ENCODE data around the gene NTPCR.
"Not testable (repeated sequence)": the region's sequence is repeated elsewhere in the genome, so short reads cannot be mapped to it uniquely, and the experiment has no call there.

The NTPCR gene

DNA sequence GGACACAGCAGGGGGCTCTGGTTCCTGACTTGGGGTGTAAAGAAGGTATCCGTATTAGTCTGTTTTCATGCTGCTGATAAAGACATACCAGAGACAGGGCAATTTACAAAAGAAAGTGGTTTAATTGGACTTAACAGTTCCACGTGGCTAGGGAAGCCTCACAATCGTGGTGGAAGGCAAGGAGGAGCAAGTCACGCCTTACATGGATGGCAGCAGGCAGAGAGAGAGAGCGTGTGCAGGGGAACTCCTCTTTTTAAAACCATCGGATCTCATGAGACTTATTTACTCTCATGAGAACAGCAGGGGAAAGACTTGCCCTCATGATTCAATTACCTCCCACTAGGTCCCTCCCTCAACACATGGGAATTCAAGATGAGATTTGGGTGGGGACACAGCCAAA, 23.2 kb upstream of the NTPCR start:
- DNase-seq (ENCODE audit: low read depth): not testable (repeated sequence)

DNA sequence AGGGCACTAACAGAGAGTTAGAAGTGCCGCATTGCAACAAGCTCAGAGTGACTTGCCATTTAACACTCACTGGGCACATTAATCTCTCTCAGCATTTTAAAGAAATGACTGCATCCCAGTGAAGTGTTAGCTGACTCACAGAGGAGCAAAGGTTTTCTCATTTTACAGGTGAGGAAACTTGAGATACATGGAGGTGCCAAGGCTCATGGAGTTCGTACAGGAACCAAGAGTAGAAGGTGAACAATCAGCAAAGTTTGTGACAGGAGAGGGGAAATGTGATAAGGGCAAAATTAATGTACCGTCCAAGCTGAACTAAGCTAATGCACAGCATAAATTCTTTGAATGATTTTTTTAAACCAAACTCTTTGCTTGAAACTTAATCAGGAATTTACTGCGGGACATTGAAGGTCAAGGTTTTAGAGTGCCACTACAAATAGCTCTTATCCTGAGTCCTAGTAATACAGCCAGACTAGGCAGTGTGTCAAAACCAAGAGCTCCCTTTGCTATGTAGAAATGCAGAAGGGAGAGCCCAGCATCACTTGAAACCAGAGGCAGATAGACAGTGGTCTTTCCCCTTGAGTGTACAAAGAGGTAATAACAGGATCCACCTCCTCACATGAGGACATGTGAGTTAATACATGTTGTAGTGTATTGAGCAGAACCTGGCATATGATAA, 22.4 kb upstream of the NTPCR start:
- no peak for DNase-seq (ENCODE audit: low read depth)

DNA sequence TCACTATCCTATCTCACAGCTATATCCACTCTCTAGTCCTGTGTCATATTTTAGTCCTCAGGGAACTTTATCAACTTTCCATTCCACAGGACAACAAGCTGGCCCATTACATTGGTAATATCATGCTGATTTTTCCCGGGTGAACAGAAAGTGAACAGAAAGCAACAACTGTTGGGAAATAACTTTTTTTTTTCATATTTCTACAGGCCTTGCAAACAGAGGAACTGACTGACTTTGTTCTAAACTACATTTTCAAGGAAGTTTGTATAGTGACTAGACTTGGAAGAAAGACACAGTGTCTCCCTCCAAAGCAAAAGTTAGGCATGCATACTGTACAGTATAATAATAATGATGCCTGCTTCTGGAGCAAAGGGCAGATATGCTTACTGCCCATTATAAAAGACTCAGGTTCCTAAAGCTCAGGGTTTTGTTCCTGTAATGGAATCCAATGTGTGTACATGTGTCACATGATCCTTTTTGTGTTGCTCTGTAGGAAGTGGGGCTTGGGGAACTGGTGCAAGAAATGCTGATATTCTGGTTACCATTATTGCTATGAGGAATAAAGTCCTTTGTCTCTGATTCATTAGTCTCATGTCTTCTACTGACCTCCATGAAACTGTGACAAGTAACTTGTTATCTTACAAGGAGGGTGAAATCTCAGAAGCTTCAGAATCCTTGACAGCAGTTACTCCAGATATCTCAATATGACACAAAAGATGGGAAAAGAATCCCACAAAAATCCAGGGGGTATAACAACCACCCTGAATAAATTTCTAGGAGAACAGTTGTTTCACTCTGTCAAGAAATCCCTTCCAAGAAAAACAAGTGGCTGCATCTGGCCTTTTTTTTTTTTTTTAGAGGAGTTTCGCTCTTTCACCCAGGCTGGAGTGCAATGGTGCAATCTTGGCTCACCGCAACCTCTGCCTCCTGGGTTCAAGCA, 17.7 kb upstream of the NTPCR start:
- no peak for DNase-seq (ENCODE audit: low read depth)

DNA sequence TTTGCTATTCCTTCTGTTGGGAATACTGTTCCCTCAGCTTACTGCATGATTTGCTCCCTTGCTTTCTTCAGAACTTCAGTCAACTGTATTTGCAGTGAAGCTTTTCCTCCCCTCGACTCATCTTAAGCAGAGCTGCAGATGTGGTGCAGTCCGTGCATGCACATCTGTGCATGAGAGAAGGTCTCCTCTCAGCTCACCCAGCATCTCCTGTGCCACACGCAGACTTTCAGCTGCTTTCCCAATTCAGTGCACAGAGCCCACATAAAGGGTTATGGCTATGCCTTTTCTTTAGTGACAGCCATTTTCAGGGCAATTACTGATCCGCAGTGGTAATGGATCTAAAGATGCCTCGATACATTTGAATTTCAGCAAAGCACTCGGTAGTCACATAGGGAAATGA, 13.5 kb upstream of the NTPCR start:
- no peak for DNase-seq (ENCODE audit: low read depth)

DNA sequence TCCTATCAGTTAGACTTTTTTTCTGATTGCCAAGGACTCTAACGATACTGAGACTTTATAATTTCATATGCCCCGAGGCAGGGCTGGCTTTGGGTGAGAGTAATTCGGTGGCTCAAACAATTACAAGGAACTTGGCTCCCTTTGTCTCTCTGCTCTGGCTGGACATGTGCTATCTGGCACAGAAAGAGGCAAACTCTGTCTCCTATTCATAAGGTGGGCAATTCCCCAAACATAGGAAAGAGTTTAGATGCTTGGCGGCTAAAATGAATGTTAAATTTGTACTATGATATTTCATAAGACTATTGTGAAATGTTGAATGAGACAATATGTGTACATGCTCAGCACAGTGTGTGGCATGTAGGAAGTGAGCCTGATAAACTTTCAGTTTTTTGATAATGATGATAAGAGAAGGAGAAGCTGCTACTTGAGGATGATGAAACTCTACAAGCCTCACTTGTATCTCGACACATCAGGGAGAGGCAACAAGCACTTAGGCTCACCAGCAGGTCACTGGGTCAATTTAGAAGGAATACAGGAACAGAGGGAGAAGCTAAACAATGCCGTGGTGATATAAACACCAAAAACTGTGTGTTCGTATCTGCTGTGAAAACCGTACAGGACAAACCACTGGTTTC, 12.6 kb upstream of the NTPCR start:
- no peak for DNase-seq (ENCODE audit: low read depth)

DNA sequence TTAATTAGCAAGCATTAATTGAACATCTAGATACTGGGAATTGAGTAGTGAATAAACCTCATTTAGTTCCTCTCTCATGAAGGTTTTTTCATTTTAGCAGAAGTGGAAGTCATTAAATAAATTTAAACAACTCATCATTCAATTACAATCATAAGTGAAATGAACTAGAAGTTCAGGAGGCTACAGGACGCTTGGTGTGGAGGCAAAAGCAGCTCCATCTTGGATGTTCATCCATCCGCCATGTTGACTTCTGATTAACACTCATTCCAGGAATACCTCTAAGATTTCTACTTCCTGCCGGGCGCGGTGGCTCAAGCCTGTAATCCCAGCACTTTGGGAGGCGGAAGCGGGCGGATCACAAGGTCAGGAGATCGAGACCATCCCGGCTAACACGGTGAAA, 11.5 kb upstream of the NTPCR start:
- no peak for DNase-seq (ENCODE audit: low read depth)

DNA sequence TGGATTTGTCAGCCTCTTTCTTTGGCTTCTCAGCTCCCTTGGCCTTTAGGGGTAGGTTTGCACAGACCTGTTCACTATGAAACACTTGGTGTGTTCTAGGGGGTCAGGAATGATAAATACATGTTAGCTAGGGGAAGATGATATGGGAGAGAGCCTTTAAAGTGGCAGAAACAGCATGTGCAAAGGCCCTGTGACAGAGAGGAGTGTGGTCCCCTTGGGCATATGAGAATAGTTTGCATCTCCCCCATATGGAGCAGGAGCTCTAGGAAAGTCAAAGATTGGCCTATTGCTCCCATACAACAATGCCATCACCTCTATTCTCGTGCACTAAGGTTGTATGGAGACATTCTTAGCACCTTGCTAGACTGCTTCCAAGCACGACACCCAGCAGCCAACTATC, 10.7 kb upstream of the NTPCR start:
- DNase-seq (ENCODE audit: low read depth): no peak

DNA sequence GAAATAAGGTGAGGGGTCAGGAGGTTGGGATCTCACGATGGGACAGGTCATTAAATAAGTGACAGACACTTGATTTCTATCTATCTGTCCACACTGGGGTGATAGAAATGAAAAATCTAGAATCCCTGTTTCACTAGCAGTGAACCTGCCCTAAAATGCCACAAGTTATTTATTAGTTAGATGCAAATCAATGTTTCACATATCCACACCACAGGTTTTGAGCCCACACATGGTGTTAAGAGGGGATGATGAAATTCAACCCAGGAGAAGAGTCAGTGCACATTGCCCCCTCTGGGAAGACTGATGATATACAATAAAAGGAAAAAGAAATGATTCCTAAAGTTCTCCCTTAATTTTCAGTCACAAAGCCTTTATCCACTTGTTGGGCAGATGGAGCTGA, 10.1 kb upstream of the NTPCR start:
- no peak for DNase-seq (ENCODE audit: low read depth)

DNA sequence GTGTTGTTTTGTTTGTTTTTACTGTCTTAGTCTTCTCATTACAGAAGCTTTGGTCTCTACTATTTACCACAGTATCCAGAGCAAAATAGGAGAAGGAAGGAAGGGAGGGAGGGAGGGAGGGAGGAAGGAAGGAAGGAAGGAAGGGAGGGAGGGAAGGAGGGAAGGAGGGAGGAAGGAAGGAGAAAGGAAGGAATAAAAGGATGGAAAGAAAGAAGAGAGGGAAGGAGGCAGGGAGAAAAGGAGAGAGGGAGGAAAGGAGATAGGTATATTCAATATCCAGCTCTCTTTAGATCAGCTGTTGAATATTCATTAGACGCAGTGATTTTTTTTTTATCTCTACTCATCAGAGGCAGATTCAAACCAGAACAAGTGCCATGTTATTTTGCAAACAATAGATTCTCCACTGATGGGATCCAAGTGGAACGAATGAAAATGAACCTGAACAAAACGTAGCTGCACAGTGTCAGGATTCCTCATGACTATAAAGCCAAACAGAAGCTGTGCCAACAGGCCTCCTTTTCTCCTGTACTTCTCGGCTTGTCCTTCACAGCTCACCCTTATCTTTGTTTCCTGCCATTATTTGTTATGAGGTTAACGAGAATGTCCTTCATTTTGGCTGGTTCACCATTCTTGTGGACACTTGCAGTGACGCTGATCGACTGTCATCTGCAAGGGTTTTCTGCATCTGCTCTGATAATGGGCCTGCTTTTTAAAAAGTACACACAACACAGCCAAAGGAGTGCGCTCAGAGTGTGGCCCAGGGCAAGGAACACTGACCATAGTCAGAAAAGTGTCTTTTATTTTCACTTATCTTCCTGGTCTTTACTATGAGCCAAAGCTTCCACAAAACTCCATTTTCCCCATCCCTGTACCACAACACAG, 7.8 kb upstream of the NTPCR start:
- DNase-seq (ENCODE audit: low read depth): no peak

DNA sequence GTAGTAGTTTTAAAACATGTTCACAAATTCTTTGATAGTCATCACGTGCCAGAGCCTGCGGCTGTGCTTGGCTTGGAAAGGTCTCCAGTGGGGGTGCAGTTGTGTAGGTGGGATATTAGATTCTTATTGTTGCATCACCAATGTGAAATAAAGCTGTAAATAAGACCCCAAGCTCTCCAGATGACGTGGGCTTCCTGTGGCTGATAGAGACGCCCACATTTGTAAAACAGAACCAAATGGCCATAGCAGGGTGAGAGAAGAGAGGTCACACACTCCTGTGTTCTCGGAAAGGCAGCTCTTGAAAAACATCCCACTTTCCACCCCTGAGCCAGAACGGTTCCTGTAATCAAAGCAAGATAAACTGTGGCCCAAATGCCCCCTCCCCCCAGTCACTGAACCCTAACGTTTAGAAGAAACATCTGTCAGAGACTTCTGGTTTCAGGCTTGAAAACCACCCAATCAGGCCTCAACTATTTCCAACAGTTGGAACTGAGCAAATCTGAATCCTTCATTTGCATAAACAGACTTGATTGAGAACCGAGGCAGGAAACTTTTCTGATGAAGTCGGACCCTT, 6.6 kb upstream of the NTPCR start:
- no peak for DNase-seq (ENCODE audit: low read depth)

DNA sequence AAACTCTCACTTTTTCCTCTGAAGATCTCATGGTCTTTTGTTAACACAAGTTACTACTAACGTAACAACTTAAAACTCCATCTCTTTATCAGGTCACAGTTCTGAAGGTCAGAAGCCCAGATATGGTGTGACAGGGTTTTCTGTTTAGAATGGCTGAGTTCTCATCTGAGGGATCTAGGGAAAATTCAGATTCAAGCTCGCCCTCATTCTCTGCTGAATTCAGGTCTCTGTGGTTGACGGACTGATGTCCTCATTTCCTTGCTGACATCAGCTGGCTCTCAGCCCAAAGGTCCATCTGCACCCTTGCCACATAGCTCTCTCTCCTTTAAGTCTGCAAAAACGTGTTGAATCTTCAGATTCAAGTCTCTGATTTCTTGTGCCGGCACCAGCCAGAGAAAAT, 6.1 kb upstream of the NTPCR start:
- no peak for DNase-seq (ENCODE audit: low read depth)

DNA sequence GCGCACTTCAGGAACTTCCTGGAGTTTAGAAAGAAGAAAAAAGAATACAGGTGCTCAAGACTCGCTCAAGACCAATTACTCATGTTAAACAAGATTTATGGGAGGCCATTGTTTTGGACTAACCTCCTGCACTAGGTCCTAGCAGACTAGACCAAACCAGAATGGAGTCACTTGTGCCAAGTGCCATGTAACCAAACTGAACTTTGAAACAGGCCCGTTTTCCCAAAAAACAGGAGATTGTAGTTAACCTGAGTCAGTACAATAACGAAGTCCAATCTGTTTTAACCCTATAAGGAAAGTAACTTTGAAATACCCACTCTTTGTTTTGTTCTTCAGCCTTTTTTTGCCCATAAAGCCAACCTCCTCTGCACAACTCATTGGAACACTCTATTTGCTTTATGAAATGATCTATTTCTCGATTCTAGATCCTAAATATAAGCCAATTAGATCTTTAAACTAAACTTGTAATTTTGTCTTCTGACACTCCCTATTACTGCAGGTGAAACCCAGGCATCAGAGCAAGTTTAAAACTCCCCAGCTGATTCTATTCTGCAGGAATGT, 695 bp upstream of the NTPCR start:
- no peak for DNase-seq (ENCODE audit: low read depth)

DNA sequence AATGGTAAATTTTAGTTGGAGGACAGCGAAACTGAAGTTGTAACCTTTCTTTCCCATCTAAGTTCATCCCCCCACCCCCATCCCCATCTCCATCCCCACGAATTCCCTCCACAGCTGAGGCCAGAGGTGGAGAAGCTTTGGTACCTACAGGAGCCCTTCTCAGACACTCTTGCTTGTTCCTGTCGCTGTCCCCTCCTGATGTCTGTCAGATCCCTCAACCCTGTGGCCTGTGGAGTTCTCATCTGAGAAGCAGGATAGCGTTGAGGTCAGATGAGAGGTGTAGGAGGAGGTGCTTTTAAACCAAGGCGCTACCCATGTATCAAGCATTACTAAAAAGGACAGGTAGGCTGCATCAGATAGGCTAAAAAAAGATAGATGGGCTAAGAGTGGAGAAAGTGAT, 769 bp downstream of the NTPCR start:
- DNase-seq (ENCODE audit: low read depth): no peak

DNA sequence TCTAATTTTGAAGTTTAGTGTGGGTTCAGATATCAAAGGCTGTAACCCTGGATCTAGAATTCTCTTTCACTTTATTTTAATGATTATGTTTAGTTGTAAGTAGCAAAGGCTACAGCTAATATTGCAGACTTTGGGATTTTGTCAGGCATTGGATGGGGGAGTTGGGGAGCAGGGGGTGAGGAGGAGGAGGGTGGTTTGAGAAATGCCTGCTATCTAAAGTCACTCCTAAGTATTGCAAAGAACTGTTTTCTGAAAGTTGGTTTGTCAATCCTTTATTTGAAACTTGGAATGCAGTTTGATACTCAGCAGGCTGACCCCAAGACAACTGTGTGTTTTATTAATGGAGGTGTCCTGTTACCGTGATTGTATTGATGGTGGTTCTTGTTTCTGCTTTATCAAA, 1.2 kb downstream of the NTPCR start:
- no peak for DNase-seq (ENCODE audit: low read depth)

DNA sequence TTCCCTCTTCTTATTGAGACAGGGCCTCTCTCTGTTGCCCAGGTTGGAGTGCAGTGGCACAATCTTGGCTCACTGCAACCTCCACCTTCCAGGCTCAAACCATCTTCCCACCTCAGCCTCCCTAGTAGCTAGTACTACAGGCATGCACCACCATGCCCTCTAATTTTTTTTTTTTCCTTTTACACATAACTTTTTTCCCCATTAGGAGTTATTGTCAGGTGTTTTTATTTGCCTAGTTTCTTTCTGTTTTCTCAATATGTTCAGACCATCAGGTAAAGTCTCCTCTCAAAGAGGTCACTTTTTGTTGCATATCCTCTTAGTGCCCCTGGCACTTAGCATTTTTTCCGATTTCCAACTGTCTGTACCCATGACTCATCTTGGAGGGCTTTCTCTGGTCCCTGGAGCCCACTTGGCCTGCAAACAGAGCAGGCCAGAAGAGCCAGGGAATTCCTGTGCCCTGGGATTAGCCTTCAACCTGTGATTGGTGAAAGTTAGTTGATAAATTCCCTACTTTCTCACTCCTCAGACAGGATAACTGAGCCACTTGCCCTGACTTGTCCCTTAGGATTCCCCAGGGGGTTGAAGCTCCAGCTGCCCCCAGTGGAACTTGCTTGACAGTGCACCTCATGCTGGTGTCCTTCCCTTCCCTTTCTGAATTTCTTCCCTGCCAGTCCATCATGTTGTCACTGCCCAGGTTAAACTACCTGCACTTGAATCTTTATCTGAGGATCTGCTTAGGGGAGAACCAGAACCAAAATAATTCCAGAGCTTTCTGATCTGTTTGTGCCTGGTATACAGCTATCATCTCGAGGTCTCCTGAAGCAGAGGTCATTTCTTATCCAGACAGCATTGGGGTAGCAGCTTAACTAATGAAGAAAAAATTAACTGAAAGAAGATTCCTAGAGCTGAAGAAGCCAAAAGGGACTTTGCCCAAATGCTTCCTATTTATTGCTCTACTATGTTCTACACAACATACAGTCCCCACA, 2.4 kb downstream of the NTPCR start:
- DNase-seq (ENCODE audit: low read depth): no peak

DNA sequence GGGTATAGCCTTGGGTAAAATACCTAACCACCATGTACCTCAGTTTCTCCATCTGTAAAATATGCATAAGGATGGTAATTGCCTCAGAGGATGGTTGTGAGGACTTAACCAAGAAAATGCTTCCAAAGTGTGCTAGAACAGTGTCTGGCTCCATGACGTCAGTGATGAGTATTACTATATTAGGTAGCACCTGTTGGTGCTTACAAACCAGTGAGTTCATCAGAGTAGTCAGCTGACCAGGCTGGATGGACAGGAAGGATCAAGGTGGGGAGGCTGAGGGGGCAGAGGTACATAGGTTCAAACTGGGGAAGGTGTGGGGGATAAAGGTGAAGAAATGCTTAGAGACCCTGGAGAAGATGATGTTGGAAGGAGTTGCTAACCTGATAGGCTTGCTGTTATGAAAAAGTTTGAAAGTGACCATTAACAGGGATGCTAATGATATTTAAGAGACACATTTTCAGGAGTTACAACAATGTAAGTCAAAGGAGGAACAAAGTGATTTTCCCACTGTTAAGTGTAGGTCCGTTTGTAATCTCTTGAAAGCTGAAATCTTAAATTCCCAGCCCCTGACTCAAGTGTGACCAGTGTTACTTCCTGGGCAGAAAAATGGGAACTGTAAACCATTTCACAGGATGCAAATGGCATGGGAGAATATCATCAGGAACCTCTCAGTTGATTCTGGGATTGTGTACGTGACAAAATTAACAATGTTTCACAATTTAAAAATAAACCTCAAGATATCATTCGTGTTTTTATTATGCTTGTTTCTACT, 4.4 kb downstream of the NTPCR start:
- DNase-seq (ENCODE audit: low read depth): no peak

DNA sequence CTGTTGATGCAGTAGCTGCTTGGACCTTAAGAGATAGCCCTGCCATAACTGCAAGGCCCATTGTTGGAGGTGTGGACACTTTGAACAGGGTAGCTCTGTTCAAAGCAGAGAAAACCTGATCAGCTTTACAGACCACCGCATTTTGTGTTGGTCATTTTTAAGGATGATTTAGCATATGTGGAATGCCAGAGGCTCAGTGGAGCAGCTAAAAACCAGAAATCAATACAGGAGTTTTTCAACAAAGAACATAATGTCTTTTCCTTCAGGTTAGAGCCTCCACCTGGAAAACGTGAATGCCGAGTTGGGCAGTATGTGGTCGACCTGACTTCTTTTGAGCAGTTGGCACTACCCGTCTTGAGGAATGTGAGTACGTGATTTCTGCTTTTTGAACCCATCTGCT, 5.7 kb downstream of the NTPCR start:
- no peak for DNase-seq (ENCODE audit: low read depth)

DNA sequence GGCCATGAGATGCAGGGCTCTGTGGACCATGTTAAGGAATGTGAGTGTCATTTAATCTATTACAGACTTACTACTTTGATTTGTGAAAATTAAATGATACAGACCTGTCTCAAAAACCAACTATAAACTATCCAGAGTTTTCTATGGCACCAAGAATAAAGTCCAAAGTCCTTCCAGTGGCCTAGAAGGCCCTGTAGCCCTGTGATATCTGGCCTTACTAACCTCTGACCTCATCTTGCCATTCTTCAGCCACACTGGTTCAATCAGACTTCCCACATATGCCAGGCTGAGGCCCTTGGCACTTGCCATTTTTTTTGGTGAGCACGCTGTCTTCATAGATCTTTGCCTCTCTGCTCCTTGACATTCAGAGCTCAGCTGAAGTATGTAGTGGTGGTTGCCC, 7.7 kb downstream of the NTPCR start:
- no peak for DNase-seq (ENCODE audit: low read depth)

Data from T follicular helper cell (primary cell).